GM12892 (cell line): ENCODE data around the gene PGAM5.

Experiments used
- POLR2A ChIP-seq: IDR thresholded peaks from 2 replicates; pipeline ENCODE4 v1.6.1; 2011; ENCODE audit warnings: low read depth, low read length, control low read depth
- POLR2AphosphoS5 ChIP-seq: IDR thresholded peaks from 2 replicates; pipeline ENCODE4 v1.6.1; 2011; ENCODE audit warnings: low read depth, low read length, control low read depth

DNA sequence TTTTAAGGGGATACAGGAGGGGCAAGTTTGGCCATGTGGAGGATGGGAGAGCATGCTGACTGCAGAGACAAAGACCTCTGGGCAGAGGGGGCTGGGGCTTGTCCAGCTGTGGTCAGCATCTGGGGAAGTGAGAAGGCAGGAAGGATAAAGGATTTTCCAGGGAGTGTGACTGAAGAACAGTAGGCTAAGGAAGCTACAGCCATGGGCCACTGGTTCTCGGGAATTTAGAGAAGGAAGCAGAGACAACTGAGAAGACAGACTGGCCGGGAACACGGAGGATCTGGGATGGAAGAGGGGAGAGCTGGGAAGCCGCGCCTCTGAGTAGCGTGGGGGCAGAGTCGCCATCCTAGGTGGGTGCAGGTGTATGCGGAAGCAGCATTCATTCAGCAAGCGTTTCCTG, 7.0 kb upstream of the PGAM5 start:
- TF ChIP-seq POLR2AphosphoS5 (no peak), POLR2A (no peak)
